WI38 (cell line): ENCODE data around the gene MED27.
"Not testable (repeated sequence)": the region's sequence is repeated elsewhere in the genome, so short reads cannot be mapped to it uniquely, and the experiment has no call there.

Experiments
- H3K4me3 ChIP-seq: 2 replicates; pipeline ENCODE4 v1.5.1; 2011; ENCODE audit warnings: low read depth, mild to moderate bottlenecking, control low read depth, low read length
- CTCF ChIP-seq: IDR thresholded peaks from 2 replicates; pipeline ENCODE4 v1.5.1; 2012; ENCODE audit warnings: low read depth, mild to moderate bottlenecking, control low read depth, low read length

Gene MED27

GRCh38 chr9:132018957-132019405 is 60.7 kb downstream of the MED27 start:
- no peak for TF ChIP-seq CTCF
- no peak overlapping the region for H3K4me3 ChIP-seq

GRCh38 chr9:132016456-132016855 is 63.2 kb downstream of the MED27 start:
- no peak overlapping the region for H3K4me3 ChIP-seq
- TF ChIP-seq CTCF, result no peak

- no peak overlapping the region for H3K4me3 ChIP-seq
- no peak for TF ChIP-seq CTCF
Measured at GRCh38 chr9:132015866-132016265, 63.8 kb downstream of the MED27 start.

GRCh38 chr9:132014218-132014805 is 65.4 kb downstream of the MED27 start:
- H3K4me3 ChIP-seq, result no peak overlapping the region
- no peak for TF ChIP-seq CTCF

- no peak for TF ChIP-seq CTCF
- no peak overlapping the region for H3K4me3 ChIP-seq
Measured at GRCh38 chr9:132012704-132013357, 66.8 kb downstream of the MED27 start.

GRCh38 chr9:132011896-132012295 is 67.8 kb downstream of the MED27 start:
- H3K4me3 ChIP-seq, result no peak overlapping the region
- TF ChIP-seq CTCF, result no peak

GRCh38 chr9:132011309-132011708 is 68.4 kb downstream of the MED27 start:
- no peak overlapping the region for H3K4me3 ChIP-seq
- no peak for TF ChIP-seq CTCF

- not testable (repeated sequence) for H3K4me3 ChIP-seq
Measured at GRCh38 chr9:132010201-132010600, 69.5 kb downstream of the MED27 start.
